ENCODE data around the gene XRCC4. TPM values are rescaled to one million over a fixed set of nuclear protein-coding genes. Genes with fewer than 3 reads are reported as not detected.
A peak's percentile ranks its signal among the peaks of the same experiment; 100 is the strongest.

Gene XRCC4
- polyA plus RNA-seq, 1 of the 3 experiments (the other 2 are of a cell fraction), result 1.8 TPM

GRCh38 chr5:83069096-83069799 lies 8.1 kb upstream of the XRCC4 start:
- Histone ChIP-seq H3F3A (replicated peaks; ENCODE audit: insufficient read depth) (peaks cover 9% of the 10 kb centered on the region), H3K4me3 (ENCODE audit: low read depth in 2 of 2, low read length in 1 of 2) (no peak overlapping the region), H3K27me3 (ENCODE audit: insufficient read depth) (no peaks in the 10 kb centered on the region), H3K4me2 (no peak overlapping the region), H3K9me3 (no peaks in the 10 kb centered on the region), H3K36me3 (replicated peaks in 1 of 2; ENCODE audit: control insufficient read depth in 1 of 2, insufficient read depth in 2 of 2, low read length in 1 of 2) (peaks cover 19 to 25% of the 10 kb centered on the region in 2 experiments), H3K27ac (ENCODE audit: low read depth in 2 of 2, low read length in 1 of 2) (peak overlapping the region in 1 of 2 experiments; percentile 79; a peak in 2 of 4 replicates), H3K9me2 (no peaks in the 10 kb centered on the region), H2AFZ (ENCODE audit: low read depth) (no peak overlapping the region), H3K9ac (no peak overlapping the region), H3K79me2 (ENCODE audit: insufficient read depth) (peaks cover 100% of the 10 kb centered on the region), H4K20me1 (ENCODE audit: insufficient read depth) (peaks cover 66% of the 10 kb centered on the region), H3K4me1 (ENCODE audit: control insufficient read depth in 1 of 2, insufficient read depth in 2 of 2, low read depth in 1 of 2, low read length in 1 of 2) (peaks cover 0 to 11% of the 10 kb centered on the region in 2 experiments; a peak in 2 of 4 replicates)
- TF ChIP-seq EP300 (IDR thresholded peaks at IDR 0.05; ENCODE audit: borderline replicate concordance in 1 of 2, low read depth in 1 of 2, low read length in 1 of 2) (0 out of 4 replicates have a peak, but pooled peaks of 1 of the 2 experiments have one; percentile 7), USF1 (IDR thresholded peaks at IDR 0.05; ENCODE audit: borderline replicate concordance, low read depth) (no peak), POLR2AphosphoS5 (IDR thresholded peaks at IDR 0.05; ENCODE audit: low read depth, low read length) (no peak), TAF1 (IDR thresholded peaks at IDR 0.05; ENCODE audit: borderline replicate concordance, low read depth, low read length) (no peak), RAD21 (IDR thresholded peaks at IDR 0.05; ENCODE audit: low read length) (peak; percentile 9; the same call in 1 of the 2 replicates), JUND (IDR thresholded peaks at IDR 0.05) (no peak), PBX3 (IDR thresholded peaks at IDR 0.05) (no peak), RFX5 (IDR thresholded peaks at IDR 0.05; ENCODE audit: low read length) (no peak), TEAD4 (IDR thresholded peaks at IDR 0.05; ENCODE audit: borderline replicate concordance, insufficient read depth) (no peak), USF2 (IDR thresholded peaks at IDR 0.05; ENCODE audit: borderline replicate concordance, low read depth, low read length) (no peak), CTCF (IDR thresholded peaks at IDR 0.05) (no peak)
- ChIA-PET POLR2A (no interaction called here), CTCF (no interaction called here)
- DNase-seq, result peak; percentile 16
- WGBS (ENCODE audit: low lambda C conversion rate), result 85% methylated on average over 2 of the region's 2 CpGs
